Effector CD4-positive, alpha-beta T cell (primary cell): Measurements from ENCODE around the gene WDFY3.

Source experiments
- DNase-seq: peaks from one replicate; pipeline ENCODE4 v3.0.0-alpha.2; 2020

Gene WDFY3

DNA sequence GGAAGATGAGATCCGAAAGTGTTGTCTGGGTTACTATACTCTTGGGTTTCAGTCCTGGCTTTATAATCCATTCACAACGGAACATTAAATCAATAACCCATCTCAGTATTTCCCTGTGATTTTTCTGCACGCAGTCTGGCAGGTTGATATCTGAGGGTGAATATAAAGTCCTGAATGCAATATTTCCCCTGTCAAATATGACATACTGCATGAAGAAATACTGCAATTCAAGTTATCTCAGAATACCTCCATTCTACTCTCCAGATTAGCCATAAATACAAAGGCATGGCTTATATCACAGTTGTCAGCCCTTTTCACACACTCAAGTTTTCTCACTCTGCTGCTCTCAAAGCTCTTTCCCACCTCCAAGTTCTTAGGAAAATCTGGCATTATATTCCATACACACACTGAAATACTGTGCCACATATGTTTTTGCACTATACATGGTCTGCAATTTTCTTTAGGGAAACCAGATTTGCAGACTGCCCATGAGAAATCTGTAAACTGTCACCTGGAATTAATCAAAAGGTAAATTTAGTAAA, 64.7 kb downstream of the WDFY3 start:
- DNase-seq, result no peak

DNA sequence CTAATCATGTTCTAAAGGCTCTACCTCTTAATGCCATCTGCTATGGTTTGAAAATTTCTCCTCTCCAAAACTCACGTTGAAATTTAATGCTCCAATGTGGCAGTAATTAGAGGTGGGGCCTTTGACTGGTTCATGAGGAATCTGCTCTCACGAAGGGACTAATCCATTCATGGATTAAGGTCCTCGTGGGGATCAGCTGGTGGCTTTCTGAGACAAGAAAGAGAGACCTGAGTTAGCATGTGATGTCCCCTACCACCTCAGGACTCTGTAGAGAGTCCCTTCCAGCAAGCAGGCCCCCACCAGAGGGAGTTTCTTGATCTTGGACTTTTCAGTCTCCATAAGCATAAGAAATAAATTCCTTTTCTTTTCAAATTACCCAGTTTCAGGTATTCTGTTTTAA, 65.3 kb downstream of the WDFY3 start:
- DNase-seq, result no peak

DNA sequence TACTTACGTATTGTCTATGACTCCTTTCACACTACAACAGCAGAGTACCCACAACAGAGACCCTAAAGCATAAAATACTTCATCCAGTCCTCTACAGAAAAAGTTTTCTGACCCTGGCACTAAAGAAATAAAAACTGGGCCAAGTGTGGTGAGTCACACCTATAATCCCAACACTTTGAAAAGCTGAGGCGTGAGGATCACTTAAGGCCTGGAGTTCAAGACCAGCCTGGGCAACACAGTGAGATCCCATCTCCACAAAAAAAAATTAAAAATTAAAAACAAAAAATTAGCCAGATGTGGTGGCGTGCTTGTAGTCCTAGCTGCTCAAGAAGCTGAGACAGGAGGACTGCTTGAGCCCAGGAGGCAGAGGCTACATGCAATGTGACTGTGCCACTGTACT, 66.9 kb downstream of the WDFY3 start:
- no peak for DNase-seq

DNA sequence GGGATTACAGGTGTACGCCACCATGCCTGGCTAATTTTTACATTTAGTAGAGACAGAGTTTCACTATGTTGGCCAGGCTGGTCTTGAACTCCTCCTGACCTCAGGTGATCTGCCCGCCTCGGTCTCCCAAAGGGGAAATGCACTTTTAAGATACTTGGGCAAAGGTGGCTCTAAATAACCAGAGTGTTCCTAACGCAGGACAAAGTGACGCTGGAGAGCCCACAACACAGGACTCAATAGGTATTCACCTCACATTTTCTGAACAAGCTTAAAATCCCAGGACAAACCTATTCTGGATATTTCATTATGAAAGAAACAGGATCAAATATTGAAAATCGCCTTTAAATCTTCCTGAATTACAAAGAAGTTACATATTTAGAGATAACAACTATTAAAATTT, 69.0 kb downstream of the WDFY3 start:
- DNase-seq, result no peak

DNA sequence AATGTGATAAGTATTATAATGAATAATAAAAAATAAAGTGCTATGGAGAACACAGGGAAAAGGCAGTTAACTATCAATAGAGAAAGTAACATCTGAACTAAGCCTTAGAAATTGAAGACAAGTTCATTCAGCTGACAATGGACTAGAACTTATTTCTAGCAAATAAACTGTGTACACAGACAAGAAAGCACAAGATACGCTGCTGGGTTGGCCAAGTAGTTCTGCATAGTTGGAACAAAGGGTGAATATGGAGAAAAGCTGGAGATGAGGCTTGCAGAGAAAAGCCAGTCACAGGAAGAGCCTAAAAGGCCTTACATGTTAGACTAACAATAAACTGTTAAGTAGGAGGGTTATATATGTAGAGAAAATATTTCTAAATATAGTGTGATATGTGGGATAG, 71.2 kb downstream of the WDFY3 start:
- no peak for DNase-seq

DNA sequence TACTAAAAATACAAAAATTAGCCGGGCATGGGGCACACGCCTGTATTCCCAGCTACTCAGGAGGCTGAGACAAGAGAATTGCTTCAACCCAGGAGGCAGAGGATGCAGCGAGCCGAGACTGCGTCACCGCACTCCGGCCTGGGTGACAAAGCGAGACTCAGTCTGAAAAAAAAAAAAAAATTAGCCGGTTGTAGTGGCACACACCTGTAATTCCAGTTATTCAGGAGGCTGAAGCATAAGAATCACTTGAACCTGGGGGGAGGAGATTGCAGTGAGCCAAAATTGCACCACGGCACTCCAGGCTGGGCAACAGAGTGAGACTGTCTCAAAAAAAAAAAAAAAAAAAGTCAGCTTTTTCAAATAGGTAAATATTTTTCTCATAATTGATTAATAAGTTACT, 71.9 kb downstream of the WDFY3 start:
- no peak for DNase-seq

DNA sequence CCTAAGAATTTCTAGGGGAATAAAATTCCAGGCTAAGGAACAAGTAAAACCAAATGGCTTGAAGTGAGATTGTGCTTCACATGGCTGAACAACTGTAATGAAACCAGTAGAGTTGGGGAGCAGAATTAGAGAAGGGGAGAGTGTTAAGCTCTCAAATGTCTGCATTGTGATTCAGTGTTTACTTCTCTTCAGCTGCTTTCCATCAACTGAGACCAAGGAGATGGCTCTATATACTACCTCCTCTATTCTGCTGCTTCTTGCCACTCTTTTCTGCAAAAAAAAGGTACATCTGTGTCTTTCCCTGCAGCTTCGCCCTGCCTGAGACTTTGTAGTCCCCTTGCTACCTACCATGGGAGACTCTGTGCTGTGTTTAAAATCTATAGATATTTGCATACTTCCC, 73.5 kb downstream of the WDFY3 start:
- no peak for DNase-seq

DNA sequence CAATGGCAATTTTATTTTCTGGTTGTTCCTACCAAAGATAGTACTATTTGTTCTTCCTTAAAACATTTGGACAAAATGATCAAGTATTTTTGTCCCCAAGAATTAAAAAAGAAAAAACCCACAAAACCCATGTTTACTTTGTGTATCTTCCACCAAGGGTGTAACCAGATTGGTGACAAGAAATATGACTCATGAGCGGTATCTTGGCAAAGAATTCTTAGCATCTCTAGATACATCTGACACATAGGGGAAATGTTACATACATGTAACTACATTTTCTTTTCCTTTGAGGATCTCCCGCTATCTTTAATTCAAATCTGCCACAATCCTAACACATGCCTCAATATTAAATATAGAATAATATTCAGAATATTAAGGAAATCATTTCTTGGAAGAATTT, 78.7 kb downstream of the WDFY3 start:
- DNase-seq, result no peak

DNA sequence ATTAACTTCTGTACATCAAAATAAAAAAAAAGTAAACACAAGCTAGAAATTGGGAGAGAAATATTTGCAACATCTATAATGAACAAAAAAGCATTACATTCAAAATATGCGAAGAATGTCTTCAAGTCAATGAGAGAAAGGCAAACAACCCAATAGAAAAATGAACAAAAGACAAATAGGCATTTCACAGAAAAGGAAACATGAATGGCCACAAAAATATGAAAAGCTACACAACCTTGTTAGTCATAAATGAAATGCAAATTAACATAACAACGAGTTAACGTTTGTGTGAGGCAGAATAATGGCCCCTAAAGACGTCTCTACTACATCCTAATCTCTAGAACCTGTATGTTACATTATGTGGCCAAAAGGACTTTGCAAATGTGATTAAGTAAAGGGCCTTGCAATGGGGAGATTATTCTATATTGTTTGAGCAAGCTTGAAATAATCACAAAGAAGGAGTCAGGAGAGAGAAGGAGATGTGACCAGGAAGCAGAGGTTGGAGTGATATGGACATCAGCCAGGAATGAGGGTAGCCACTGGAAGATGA, 86.8 kb downstream of the WDFY3 start:
- no peak for DNase-seq

DNA sequence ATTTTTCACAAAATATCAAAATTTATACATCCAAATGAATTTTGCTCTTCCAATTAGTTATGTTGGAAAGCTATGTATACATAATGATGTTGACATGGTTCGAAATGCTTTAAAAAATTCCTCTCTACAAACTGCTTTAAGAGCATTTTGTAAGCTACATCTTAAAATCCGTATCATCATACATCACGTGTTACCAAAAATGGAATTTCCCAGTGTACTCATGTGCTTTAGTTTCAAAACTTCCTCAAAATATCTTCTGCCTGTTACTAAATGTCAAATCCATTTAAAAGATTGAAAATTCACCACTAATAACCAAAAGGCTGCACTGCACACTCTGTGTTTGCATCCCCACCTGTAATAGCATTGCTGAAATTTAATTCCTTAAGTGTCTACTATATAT, 87.9 kb downstream of the WDFY3 start:
- no peak for DNase-seq

DNA sequence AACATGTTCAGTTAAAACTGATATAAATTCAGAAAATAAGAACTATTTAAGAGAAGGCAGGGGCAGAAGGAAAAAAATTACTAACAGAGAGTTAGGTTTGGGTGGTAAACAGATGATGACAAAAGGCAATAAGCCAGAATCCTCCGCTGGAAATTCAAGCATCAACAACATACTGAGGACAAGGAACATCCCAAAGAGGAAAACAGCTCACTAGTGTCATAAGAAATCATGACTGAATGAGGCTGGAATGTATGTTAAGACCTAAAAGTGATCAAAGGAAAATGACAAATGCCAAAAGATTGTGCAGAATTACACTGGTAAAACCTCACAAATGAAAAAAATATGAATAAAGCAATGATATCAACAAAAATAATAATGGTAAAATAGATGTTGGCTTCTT, 88.4 kb downstream of the WDFY3 start:
- DNase-seq, result no peak

DNA sequence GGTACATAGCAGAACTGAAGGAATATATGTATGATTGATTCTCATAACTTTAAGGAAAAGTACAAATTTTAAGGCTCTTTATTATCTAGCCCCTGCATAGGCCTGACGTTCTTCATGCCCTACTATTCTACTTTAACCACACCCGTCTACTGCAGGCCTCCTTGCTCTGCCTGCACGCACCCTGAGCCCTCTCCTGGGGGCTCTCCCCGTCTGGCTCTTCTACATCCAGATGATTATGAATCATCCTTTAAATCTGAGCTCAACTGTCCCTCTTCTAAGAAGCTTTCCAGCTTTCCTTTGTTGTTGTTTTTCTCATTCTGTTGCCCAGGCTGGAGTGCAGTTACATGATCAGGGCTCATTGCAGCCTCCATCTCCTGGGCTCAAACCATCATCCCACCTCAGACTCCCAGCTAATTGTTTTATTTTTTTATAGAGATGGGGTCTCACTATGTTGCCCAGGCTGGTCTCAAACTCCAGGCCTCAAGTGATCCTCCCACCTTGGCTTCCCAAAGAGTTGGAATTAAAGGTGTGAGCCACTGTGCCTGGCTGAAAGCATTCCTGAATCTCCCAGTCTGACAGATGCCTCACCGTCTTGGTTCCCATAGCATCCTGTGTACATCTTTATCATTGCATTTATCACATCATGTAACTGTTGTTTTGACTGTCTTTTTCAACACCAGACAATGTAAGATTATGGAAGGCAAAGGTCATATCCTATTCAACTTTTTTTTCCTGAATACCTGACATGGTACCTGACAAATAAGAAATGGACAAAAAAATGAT, 89.2 kb downstream of the WDFY3 start:
- no peak for DNase-seq

DNA sequence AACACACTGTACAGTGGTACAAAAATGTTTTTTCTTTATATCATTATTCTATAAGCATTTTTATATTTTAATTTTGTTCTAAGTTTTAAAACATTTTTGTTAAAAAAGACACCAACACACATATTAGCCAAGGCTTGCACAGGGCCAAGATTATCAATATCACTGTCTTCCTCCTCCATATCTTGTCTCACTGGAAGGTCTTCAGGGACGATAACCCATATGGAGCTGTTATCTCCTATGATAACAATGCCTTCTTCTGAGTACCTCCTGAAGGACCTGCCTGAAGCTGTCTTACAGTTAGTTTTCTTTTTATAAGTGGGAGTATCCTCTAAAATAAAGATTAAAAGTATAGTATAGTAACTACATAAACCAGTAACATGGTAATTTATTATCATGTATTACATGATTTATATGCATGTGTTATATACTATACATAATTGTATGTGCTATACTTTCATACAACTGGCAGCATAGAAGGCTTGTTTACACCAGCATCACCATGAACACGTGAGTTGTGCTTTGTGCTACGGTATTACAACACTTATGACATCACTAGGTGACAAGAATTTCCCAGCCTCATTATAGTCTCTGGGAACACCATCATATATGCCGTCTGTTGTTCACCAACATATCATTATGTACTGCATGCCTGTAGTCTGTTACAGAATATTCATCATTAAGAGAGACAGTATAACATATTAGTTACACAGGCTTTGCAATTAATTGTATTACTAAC, 90.7 kb downstream of the WDFY3 start:
- DNase-seq, result no peak

DNA sequence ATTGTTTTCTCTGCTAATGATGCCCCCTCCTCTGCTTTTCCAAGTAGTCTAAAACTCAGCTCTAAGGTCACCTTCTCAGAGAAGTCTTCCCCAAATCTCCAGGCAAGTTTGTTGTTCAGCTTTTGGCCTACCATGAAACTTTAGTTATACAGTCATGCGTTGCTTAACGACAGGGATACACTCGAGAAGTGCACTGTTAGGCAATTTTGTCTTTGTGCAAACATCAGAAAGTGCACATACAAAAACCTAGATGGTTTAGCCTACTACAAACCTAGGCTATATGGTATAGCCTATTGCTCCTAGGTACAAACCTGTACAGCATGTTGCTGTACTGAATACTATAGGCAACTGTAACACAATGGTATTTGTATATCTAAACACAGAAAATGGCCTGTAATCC, 91.9 kb downstream of the WDFY3 start:
- DNase-seq, result no peak

DNA sequence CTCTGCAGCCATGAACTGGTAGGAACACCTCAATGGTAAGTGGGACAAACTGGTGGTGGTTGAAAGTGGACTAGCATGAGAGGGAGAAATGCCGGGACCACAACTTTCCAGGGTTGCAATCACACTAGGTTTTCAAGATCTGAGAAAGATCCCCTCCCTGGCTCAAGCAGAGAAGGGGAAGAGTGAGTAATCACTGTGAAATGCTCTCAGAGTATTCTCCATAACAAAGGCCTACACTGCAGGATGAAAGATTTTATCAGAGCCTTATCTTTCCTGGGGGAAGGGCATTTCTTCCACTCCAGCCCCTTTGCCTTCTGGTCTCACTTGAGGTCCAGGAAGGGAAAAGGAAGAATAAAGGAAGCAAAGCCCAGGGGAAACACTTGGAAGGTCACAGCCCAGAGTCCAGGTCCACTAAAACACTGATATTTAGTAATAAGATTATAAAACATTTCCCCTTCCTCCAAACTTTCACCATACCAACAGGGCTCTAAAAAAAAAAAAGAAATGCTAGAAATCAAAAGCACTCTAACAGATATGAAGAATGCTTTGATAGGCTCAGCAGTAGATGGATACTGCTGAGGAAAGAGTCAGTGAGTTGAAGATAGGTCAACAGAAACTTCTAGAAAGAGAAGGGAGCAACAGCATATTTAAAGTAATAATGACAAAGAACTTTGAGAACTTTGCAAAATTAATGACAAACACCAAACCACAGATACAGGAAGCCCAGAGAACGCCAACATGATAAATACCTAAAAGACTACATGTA, 95.9 kb downstream of the WDFY3 start:
- no peak for DNase-seq

DNA sequence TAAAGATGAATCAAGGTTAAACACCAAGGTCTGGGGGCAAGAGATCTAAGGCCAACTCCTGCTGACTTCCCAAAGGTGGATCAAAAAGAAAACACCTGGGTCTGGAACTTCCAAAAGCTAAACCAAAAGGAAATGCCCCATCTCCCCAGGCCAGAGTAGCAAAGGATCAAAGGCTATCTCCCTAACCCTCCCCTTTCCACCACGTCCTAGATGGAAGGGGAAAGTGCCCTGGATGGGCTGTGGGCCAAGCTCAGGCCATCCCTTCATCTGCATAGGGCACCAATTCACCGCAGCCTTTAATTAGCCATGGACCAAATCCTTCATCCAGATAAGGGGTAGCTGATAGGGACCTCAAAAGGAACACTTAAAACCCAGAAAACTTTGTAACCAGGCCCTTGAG, 100.2 kb downstream of the WDFY3 start:
- no peak for DNase-seq

DNA sequence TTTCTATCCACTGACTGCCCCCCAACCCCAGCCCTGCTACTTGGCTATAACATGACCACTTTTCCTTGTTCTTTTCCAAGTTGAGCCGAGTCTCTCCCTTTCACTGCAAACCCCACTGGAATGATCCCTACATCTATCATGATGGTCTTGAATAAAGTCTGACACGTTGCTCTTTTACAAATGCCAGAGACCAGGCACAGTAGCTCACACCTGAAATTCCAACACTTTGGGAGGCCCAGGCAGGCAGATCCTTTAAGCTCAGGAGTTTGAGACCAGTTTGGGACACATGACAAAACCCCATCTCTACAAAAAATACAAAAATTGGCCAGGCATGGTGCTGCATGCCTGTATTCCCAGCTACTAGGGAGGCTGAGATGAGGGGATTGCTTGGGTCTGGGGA, 100.9 kb downstream of the WDFY3 start:
- no peak for DNase-seq

DNA sequence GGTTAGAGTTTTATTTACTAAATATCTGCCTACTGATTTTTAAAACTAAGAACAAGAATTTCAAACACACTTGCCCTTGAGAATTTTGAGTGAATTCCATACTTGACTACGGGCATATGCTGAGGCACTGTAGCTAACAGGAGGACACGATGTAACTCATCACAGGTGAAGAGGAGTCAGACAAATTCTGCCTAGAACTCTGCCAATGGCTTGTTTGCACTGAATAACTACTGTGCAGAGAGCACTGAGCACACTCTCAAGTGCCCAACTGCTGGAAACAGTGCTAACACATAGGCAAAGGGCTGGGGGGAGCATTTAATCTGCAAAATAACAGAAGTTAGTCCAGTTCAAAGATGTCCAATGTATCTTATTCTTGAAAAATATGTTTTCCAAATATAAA, 104.4 kb downstream of the WDFY3 start:
- DNase-seq, result no peak

DNA sequence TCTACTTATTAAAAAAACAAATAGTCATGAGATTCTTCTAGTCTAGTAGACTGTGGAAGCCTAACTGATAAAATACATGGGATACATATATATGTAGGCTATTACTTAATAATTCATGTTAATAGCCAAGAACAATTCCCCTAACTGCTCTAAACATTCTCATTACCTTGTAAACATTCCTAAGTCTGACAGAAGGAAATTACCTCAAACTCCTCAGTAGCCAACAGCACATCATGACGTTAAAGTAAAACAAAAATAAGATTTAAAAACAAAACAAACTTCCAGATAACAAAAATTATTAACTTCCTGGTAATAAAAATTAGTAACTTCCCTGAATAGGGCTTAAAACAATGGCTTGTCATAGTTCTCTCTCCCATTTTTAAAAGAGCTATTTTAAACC, 109.2 kb downstream of the WDFY3 start:
- no peak for DNase-seq

DNA sequence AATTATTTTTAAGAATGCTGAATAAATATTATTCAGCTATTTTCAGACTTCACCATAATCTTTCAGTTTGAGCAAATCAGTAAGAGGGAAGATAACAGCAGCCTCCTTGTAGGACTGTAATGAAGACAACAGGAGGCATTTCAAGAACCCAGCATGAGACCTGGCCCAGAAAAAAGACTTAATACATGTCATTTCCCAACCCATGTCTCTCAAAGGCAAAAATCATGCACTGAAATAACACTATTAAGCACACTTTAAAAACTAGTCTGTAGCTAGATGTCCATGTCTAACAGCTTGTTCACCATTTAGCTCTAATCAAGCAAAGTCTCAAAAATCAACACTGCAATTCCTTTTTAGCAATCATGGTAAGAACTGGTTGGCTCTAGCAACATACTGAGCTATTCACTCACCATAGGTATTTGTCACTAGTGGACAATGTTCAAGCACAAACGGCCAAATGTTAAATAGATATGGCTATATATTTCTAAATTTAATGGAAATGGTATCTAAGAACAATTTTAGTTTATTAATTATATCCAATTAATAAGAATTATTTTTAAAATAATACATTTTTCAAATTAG, 109.9 kb downstream of the WDFY3 start:
- no peak for DNase-seq

DNA sequence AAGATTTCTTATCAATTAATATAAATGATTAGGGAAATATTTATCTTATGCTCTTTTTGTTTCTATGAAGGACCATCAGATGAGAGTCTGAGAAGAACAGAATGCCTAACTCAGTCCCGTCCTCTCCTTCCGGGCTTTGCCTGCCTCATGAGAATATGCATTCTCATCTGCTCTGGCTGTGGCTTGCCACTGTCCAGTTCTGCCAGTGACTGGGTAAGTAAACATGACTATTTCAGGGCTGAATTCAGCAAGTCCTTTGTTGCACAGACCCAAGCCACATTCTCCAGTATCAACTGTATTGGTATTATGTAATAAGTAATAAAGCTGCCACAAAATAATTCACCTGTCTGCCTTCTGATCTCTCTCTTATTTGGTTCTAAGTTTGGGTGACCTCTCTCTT, 110.7 kb downstream of the WDFY3 start:
- no peak for DNase-seq

DNA sequence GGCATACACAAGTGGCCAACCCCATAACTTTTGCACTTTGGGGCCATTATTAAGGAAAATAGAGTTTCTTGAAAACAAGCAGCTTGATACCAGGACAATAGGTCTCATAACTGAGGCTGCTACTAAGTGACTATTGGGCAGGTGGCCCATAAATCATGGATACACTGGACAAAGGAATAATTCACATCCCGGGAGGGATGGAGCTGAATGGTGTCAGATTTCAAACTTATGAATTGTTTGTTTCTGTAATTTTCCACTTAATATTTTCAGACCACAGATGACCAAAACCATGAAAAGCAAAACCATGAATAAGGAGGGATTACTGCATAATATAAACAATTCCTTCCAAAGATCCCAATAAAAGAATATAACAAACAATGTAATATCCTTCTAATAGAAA, 114.4 kb downstream of the WDFY3 start:
- no peak for DNase-seq

DNA sequence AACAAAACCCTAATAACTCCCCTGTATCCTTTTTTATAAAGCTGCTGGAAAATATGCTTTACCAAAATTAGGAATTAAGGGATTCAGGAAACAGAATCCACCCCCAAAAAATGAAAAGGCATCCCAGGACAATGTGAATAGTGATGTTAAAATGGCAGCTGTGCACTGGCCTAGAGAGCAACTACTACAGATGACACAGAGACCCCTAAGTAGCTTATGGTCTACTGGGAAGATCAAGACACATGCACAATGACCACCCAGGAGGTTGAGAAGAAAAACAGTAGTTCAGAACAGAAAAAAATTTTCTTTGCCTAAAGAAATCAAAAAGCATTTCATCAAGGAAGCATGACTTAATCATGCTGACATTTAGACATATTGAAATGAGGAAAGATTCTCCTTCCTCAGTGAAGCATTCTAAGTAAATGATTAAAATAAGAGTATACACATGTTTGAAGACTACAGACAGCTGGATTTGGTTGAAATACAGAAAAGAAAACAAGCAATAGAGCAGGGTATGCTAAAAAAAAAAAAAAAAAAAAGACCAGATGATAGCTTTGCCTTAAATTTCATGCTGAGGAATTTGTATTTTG, 117.3 kb downstream of the WDFY3 start:
- DNase-seq, result no peak
